ENCODE data around the gene TCEA3. TPM values are rescaled to one million over a fixed set of nuclear protein-coding genes. Genes with fewer than 3 reads are reported as not detected.
A peak's percentile ranks its signal among the peaks of the same experiment; 100 is the strongest.

The TCEA3 gene
- total RNA-seq, 4 donors from 2014 or later = 9.1 to 30.7 (median 25.1) TPM

GRCh38 chr1:23401313-23401712 lies 23.2 kb downstream of the TCEA3 start:
- intact Hi-C loops (cut with DNase I) = no loop called here
- H3K36me3 ChIP-seq = peaks cover 0 to 27% (median 0%) of the 10 kb centered on the region in 3 donors
- peak overlapping the region in 2 of 4 donors; percentile 62 to 79 for H3K27ac ChIP-seq
- H3K27me3 ChIP-seq = no peaks in the 10 kb centered on the region
- H3K9me3 ChIP-seq = no peaks in the 10 kb centered on the region
- no peak overlapping the region for H3K4me3 ChIP-seq
- TF ChIP-seq POLR2A (IDR thresholded peaks at IDR 0.05) = no peak
- TF ChIP-seq CTCF (IDR thresholded peaks at IDR 0.05) = no peak
- H3K4me1 ChIP-seq = peaks cover 24 to 57% (median 38%) of the 10 kb centered on the region in 3 donors
- 57 to 72% methylated on average over 2 of the region's 6 CpGs for WGBS, 2 donors
- no peak for DNase-seq

DNA sequence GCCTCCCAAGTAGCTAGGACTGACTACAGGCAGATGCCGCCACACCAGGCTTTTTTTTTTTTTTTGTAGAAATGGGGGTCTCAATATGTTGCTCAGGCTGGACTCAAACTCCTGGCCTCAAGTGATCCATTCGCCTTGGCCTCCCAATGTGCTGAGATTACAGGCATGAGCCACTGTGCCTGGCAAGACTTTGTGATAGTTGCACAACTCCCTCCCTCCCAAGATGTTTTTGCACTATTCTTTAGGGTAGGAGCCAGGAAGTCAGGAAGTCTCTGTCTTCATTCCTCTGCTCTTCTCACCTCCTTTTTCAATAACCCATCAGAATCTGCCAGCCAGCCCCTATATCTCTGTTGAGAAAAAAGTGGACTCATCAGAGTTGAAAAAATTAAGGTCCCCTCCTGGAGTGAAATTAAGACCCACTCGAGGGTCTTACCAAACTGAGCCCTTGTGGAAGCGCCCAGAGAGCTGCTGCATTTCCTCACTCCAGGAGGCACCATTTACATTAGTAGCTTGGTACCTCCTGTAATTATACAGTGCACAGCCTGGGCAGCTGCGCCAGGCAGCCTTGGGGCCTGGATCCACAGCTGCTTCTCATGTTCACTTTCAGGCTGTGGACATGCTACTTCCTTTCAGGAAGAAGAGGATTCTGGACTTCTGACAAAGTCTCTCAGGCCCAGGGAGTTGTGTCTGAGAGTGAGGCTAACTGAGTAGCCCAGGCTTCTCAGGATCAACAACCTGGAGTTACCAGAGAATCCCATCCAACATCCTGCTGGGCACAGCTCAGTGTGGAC lies 24.0 kb downstream of the TCEA3 start:
- WGBS, 2 donors = 70 to 82% methylated on average over 3 to 5 of the region's 5 CpGs

GRCh38 chr1:23399229-23399628 lies 25.3 kb downstream of the TCEA3 start:
- intact Hi-C loops (cut with DNase I) = no loop called here
- DNase-seq = no peak
- Histone ChIP-seq H3K4me1 (peaks cover 21 to 56% (median 43%) of the 10 kb centered on the region in 3 donors), H3K36me3 (peaks cover 0 to 37% (median 0%) of the 10 kb centered on the region in 3 donors), H3K27ac (no peak overlapping the region), H3K4me3 (no peak overlapping the region), H3K27me3 (no peaks in the 10 kb centered on the region), H3K9me3 (no peaks in the 10 kb centered on the region)
- no peak for TF ChIP-seq CTCF (IDR thresholded peaks at IDR 0.05)
- 88 to 89% methylated on average over 1 of the region's 1 CpG for WGBS, 2 donors

More for the DNA sequence above, 24.0 kb downstream of the TCEA3 start:
- Histone ChIP-seq H3K9me3 (no peaks in the 10 kb centered on the region), H3K27me3 (no peaks in the 10 kb centered on the region), H3K27ac (peak overlapping the region in 3 of 4 donors; percentile 32 to 79 (median 62)), H3K36me3 (peaks cover 0 to 26% (median 0%) of the 10 kb centered on the region in 3 donors), H3K4me1 (peaks cover 24 to 56% (median 42%) of the 10 kb centered on the region in 3 donors), H3K4me3 (no peak overlapping the region)
- DNase-seq = no peak
- intact Hi-C loops (cut with DNase I) = no loop called here
- no peak for TF ChIP-seq POLR2A (IDR thresholded peaks at IDR 0.05)
- no peak for TF ChIP-seq CTCF (IDR thresholded peaks at IDR 0.05)

- intact Hi-C loops (cut with DNase I) = no loop called here
- TF ChIP-seq CTCF (IDR thresholded peaks at IDR 0.05) (no peak), POLR2A (IDR thresholded peaks at IDR 0.05) (no peak)
- DNase-seq = no peak
- Histone ChIP-seq H3K4me1 (peaks cover 8 to 56% (median 41%) of the 10 kb centered on the region in 3 donors), H3K9me3 (no peaks in the 10 kb centered on the region), H3K4me3 (no peak overlapping the region), H3K36me3 (peaks cover 0 to 47% (median 0%) of the 10 kb centered on the region in 3 donors), H3K27ac (no peak overlapping the region), H3K27me3 (no peaks in the 10 kb centered on the region)
- 85 to 95% methylated on average over 7 of the region's 7 CpGs for WGBS, 2 donors
These were observed 26.6 kb downstream of the TCEA3 start for GRCh38 chr1:23397908-23398307.

DNA sequence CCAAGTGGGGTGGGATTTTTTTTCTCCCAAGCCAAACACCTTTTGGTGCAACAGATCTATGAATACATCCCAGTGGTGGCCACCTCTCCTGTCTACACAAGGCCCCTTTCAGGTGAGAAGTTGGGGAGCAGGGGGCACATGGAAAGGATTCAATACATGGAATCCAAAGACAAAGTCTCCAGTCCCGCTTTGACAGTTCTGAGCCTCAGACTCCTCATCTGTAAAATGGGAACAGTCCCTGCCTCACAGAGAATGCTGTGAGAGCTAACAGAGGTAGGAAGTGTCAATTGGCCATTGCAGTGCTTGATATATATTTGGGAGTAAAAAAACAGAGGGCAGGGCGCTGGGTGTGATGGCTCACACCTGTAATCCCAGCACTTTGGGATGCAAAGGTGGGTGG lies 28.2 kb downstream of the TCEA3 start:
- 88 to 94% methylated on average over 1 to 2 of the region's 2 CpGs for WGBS, 2 donors

More for the DNA sequence above, 28.2 kb downstream of the TCEA3 start:
- H3K36me3 ChIP-seq = peaks cover 0 to 47% (median 0%) of the 10 kb centered on the region in 3 donors
- no peak overlapping the region for H3K27ac ChIP-seq
- peaks cover 0 to 40% (median 29%) of the 10 kb centered on the region in 3 donors for H3K4me1 ChIP-seq
- H3K4me3 ChIP-seq = no peak overlapping the region
- DNase-seq = no peak
- intact Hi-C loops (cut with DNase I) = no loop called here
- no peaks in the 10 kb centered on the region for H3K27me3 ChIP-seq
- no peaks in the 10 kb centered on the region for H3K9me3 ChIP-seq
- TF ChIP-seq CTCF (IDR thresholded peaks at IDR 0.05) (no peak), POLR2A (IDR thresholded peaks at IDR 0.05) (no peak)
